Testis (tissue), 3 donors: ENCODE results near the gene SMIM10L2A. TPM values are rescaled to one million over a fixed set of nuclear protein-coding genes. Genes with fewer than 3 reads are reported as not detected.

Source experiments
- DNase-seq: peaks from one replicate; pipeline ENCODE4 v3.0.0-alpha.2; 2019
- H3K27ac ChIP-seq, 2 donors: fragments of 200-600 bp; sonication (generic); one replicate each; pipeline ENCODE4 v1.5.1; 2019
- H3K27me3 ChIP-seq: fragments of 200-600 bp; sonication (generic); one replicate; pipeline ENCODE4 v1.5.1; 2019
- H3K36me3 ChIP-seq: fragments of 200-600 bp; sonication (generic); one replicate; pipeline ENCODE4 v1.5.1; 2017; ENCODE audit warnings: low read depth; ENCODE audit errors: missing control alignments
- H3K4me1 ChIP-seq: fragments of 200-600 bp; sonication (generic); one replicate; pipeline ENCODE4 v1.5.1; 2019
- H3K4me3 ChIP-seq, 2 donors: fragments of 200-600 bp; sonication (generic); one replicate each; pipeline ENCODE4 v1.5.1; 2017 to 2019
- H3K9me3 ChIP-seq: fragments of 200-600 bp; sonication (generic); one replicate; pipeline ENCODE4 v1.5.1; 2017
- CTCF ChIP-seq, 3 experiments: fragments of 450-650 bp in 2 of 3; fragments of 200-600 bp in 1 of 3; sonication (generic) in 1 of 3; IDR thresholded peaks; one replicate each; pipeline ENCODE4 v1.5.1; 2016 to 2019; ENCODE audit warnings: antibody characterized with exemption in 3 of 3, mild to moderate bottlenecking in 2 of 3, moderate library complexity in 1 of 3
- POLR2A ChIP-seq: fragments of 450-650 bp; IDR thresholded peaks from one replicate; pipeline ENCODE4 v1.6.1; 2017; ENCODE audit warnings: antibody characterized with exemption, mild to moderate bottlenecking, moderate library complexity
- WGBS, 2 donors: methylation state at CpG; one replicate each; pipeline ENCODE4 v1.1.5; 2018; 5-methylcytosine and 5-hydroxymethylcytosine counted together
- intact Hi-C: fragments of 100-400 bp; cut with DNase I; formaldehyde crosslinking; loops from one replicate; pipeline ENCODE4 v1.15.1; 2023; ENCODE audit warnings: low total_unique reads
- polyA plus RNA-seq: library from polyadenylated mRNA; stranded (reverse); fragments of 350-450 nt; fragmentation: Illumina TruSeq; extraction: RNeasy Lipid Tissue Mini Kit (QIAGEN cat#74804); gene quantifications from one replicate; pipeline ENCODE4 v1.2.3, GENCODE V29; 2014; ENCODE audit warnings: low read depth, low replicate concordance; ENCODE audit not compliant: insufficient read depth
- total RNA-seq, 2 donors: library from RNA; depleted of rRNA; stranded (reverse); fragments of >200 nt; gene quantifications; one replicate each; pipeline ENCODE4 v1.2.3, GENCODE V29; 2016

The SMIM10L2A gene
- total and polyA plus RNA-seq, 3 donors from 2014 or later = 15.0 to 28.0 (median 20.5) TPM

- H3K9me3 ChIP-seq = no peaks in the 10 kb centered on the region
- no peak overlapping the region for H3K27ac ChIP-seq
- no peaks in the 10 kb centered on the region for H3K27me3 ChIP-seq
- 48% methylated on average over 17 of the region's 28 CpGs; no CpG with 5 or more reads in 1 of the 2 donors for whole genome bisulfite sequencing, 2 donors
- intact Hi-C loops = no loop called here
- no peaks in the 10 kb centered on the region for H3K4me1 ChIP-seq
- no peak overlapping the region for H3K4me3 ChIP-seq
- DNase-seq = no peak
- no peaks in the 10 kb centered on the region for H3K36me3 ChIP-seq
- TF ChIP-seq CTCF (IDR thresholded peaks at IDR 0.05) = no peak
- TF ChIP-seq POLR2A = no peak
Measured at GRCh38 chrX:135437867-135438733, 16.4 kb downstream of the SMIM10L2A start.

GRCh38 chrX:135438734-135439043 lies 16.9 kb downstream of the SMIM10L2A start:
- H3K4me3 ChIP-seq = no peak overlapping the region
- 80 to 84% methylated on average over 1 to 3 of the region's 7 CpGs for WGBS, 2 donors
- H3K27me3 ChIP-seq = no peaks in the 10 kb centered on the region
- intact Hi-C loops = no loop called here
- H3K36me3 ChIP-seq = no peaks in the 10 kb centered on the region
- H3K27ac ChIP-seq = no peak overlapping the region
- H3K9me3 ChIP-seq = no peaks in the 10 kb centered on the region
- no peaks in the 10 kb centered on the region for H3K4me1 ChIP-seq
- TF ChIP-seq CTCF (IDR thresholded peaks at IDR 0.05) (no peak), POLR2A (no peak)
- no peak for DNase-seq

- Histone ChIP-seq H3K4me1 (no peaks in the 10 kb centered on the region), H3K27me3 (no peaks in the 10 kb centered on the region), H3K36me3 (no peaks in the 10 kb centered on the region), H3K9me3 (no peaks in the 10 kb centered on the region), H3K27ac (no peak overlapping the region), H3K4me3 (no peak overlapping the region)
- DNase-seq = no peak
- TF ChIP-seq CTCF (IDR thresholded peaks at IDR 0.05) (no peak), POLR2A (no peak)
- intact Hi-C loops = no loop called here
- 85 to 95% methylated on average over 3 to 6 of the region's 8 CpGs for WGBS, 2 donors
Measured at GRCh38 chrX:135449637-135450550, 28.1 kb downstream of the SMIM10L2A start.

- TF ChIP-seq CTCF (IDR thresholded peaks at IDR 0.05) (no peak), POLR2A (no peak)
- H3K4me1 ChIP-seq = no peaks in the 10 kb centered on the region
- H3K4me3 ChIP-seq = no peak overlapping the region
- 75 to 83% methylated on average over 3 of the region's 3 CpGs for WGBS, 2 donors
- no peak overlapping the region for H3K27ac ChIP-seq
- no peaks in the 10 kb centered on the region for H3K36me3 ChIP-seq
- no peaks in the 10 kb centered on the region for H3K9me3 ChIP-seq
- DNase-seq = no peak
- no peaks in the 10 kb centered on the region for H3K27me3 ChIP-seq
- intact Hi-C loops = no loop called here
Measured at GRCh38 chrX:135453381-135453780, 31.6 kb downstream of the SMIM10L2A start.
